ENCODE data around the gene ATF2. TPM values are rescaled to one million over a fixed set of nuclear protein-coding genes. Genes with fewer than 3 reads are reported as not detected.

The ATF2 gene
- total and polyA plus RNA-seq, 2 of the 8 experiments (the other 6 are each of a cell fraction or from before 2014, with no cell fraction given): 31.2 to 46.5 TPM

- Histone ChIP-seq H3K56ac (replicated peaks; ENCODE audit: insufficient read length, low read depth, low read length) (no peak overlapping the region), H3K23me2 (ENCODE audit: low read depth, low read length) (no peaks in the 10 kb centered on the region), H3K36me3 (ENCODE audit: control insufficient read depth in 2 of 4, insufficient read depth in 4 of 4, low read length in 3 of 4) (no peaks in the 10 kb centered on the region), H3K27me3 (replicated peaks in 1 of 4; ENCODE audit: control insufficient read depth in 3 of 4, extremely low read depth in 1 of 4, insufficient read depth in 3 of 4, low read length in 3 of 4) (no peaks in the 10 kb centered on the region), H2BK5ac (ENCODE audit: low read depth, low read length) (no peak overlapping the region), H3K79me2 (ENCODE audit: control insufficient read depth in 1 of 2, insufficient read depth in 2 of 2, low read length in 2 of 2) (no peaks in the 10 kb centered on the region), H3K4me2 (ENCODE audit: insufficient read depth in 1 of 2, low read depth in 2 of 2, low read length in 2 of 2) (no peak overlapping the region), H3K4ac (replicated peaks; ENCODE audit: insufficient read length, low read depth, low read length) (no peak overlapping the region), H3K4me1 (replicated peaks in 1 of 4; ENCODE audit: control insufficient read depth in 3 of 4, insufficient read depth in 4 of 4, low read length in 3 of 4) (peaks cover 5 to 11% (median 9%) of the 10 kb centered on the region in 4 experiments; a peak in 5 of 7 replicates), H2AFZ (ENCODE audit: low read length) (no peak overlapping the region), H2BK12ac (ENCODE audit: low read depth, low read length) (no peak overlapping the region), H3K4me3 (ENCODE audit: extremely low read depth in 1 of 4, insufficient read depth in 2 of 4, low read depth in 3 of 4, low read length in 4 of 4) (no peak overlapping the region), H4K20me1 (replicated peaks in 1 of 2; ENCODE audit: control insufficient read depth in 1 of 2, insufficient read depth in 2 of 2, low read length in 2 of 2) (no peaks in the 10 kb centered on the region), H2BK120ac (replicated peaks; ENCODE audit: low read depth, low read length) (no peak overlapping the region), H3K9me3 (ENCODE audit: insufficient read depth in 2 of 2, low read depth in 1 of 2, low read length in 1 of 2) (no peaks in the 10 kb centered on the region), H3K79me1 (ENCODE audit: low read depth, low read length) (no peaks in the 10 kb centered on the region), H4K91ac (replicated peaks; ENCODE audit: insufficient read length, low read length) (no peak overlapping the region), H4K5ac (ENCODE audit: insufficient read length, low read depth, low read length) (no peak overlapping the region), H3K14ac (ENCODE audit: insufficient read length) (no peak overlapping the region), H3K18ac (ENCODE audit: extremely low read depth, low read length) (no peak overlapping the region), H3K23ac (ENCODE audit: insufficient read length) (no peak overlapping the region), H3K9ac (replicated peaks in 1 of 4; ENCODE audit: extremely low read depth in 1 of 4, low read depth in 3 of 4, low read length in 3 of 4) (no peak overlapping the region), H2BK20ac (ENCODE audit: low read length) (no peak overlapping the region), H2BK15ac (ENCODE audit: low read length) (no peak overlapping the region), H4K8ac (ENCODE audit: extremely low read depth, insufficient read depth, low read length) (no peak overlapping the region), H2AK5ac (ENCODE audit: low read depth, low read length) (no peak overlapping the region), H3K27ac (ENCODE audit: low read depth, low read length) (no peak overlapping the region)
- FAIRE-seq: no peak
- CTCF ChIA-PET (ENCODE audit: partially characterized antibody): interaction anchor here (0.7 to 1.1 kb wide), 2 partner anchors 18 to 22 kb away, joined by 4 read pairs; no protein-coding TSS in a partner anchor
- TF ChIP-seq ZNF274 (IDR thresholded peaks at IDR 0.05; ENCODE audit: borderline replicate concordance, extremely low read depth, low read length): no peak
- TF ChIP-seq BRCA1 (IDR thresholded peaks at IDR 0.05; ENCODE audit: low read depth, low read length): no peak
- no peak for TF ChIP-seq SIN3A (conservative IDR thresholded peaks at IDR 0.05 in 1 of 2, IDR thresholded peaks at IDR 0.05 in 1 of 2; ENCODE audit: low read depth in 1 of 2, low read length in 2 of 2)
- DNase-seq (ENCODE audit: low read depth in 1 of 2, low spot score in 2 of 2): no peak
- POLR2A ChIA-PET (ENCODE audit: partially characterized antibody): no interaction called here
- 96% methylated on average over 4 of the region's 4 CpGs; no CpG with 5 or more reads in 1 of the 2 experiments for WGBS, 2 experiments (ENCODE audit: extremely low coverage in 1 of 2, insufficient coverage in 1 of 2, insufficient read length in 1 of 2, insufficient replicate concordance in 2 of 2, low coverage in 1 of 2, low lambda C conversion rate in 2 of 2, missing lambda C conversion rate in 1 of 2)
Observed at GRCh38 chr2:175054340-175054739, 113.7 kb downstream of the ATF2 start.
